H1 (cell line): ENCODE measurements around the gene GSK3B. TPM values are rescaled to one million over a fixed set of nuclear protein-coding genes. Genes with fewer than 3 reads are reported as not detected.

Experiments used
- CTCF ChIA-PET: fragments of 300-600 bp; sonication (Branson Sonifier 250); formaldehyde crosslinking; loops from one replicate; lab custom pipeline; 2021; ENCODE audit not compliant: partially characterized antibody; lab: Charles Lee
- POLR2A ChIA-PET: fragments of 300-600 bp; sonication (Branson Sonifier 250); formaldehyde crosslinking; loops from one replicate; lab custom pipeline; 2021; ENCODE audit warnings: inconsistent platforms; ENCODE audit not compliant: partially characterized antibody; lab: Charles Lee
- DNase-seq, 2 experiments: peaks; one replicate each; pipeline versions ENCODE4 v3.0.0 to v3.0.0-alpha.2; 2010 to 2022; ENCODE audit warnings: low spot score in 2 of 2, low read depth in 1 of 2, mixed read lengths in 1 of 2
- FAIRE-seq: peaks from 2 replicates; lab custom pipeline; 2011; peaks lifted over from hg19 to GRCh38; lab: Jason Lieb, UNC
- H2AFZ ChIP-seq: 2 replicates; pipeline ENCODE4 v1.8.1; 2012; ENCODE audit warnings: low read length, inconsistent platforms
- H2AK5ac ChIP-seq: 2 replicates; pipeline ENCODE4 v1.6.1; 2013; ENCODE audit warnings: low read depth, low read length
- H2BK120ac ChIP-seq: replicated peaks from 2 replicates; pipeline ENCODE3; 2013; ENCODE audit warnings: low read depth, low read length, inconsistent platforms
- H2BK12ac ChIP-seq: 2 replicates; pipeline ENCODE4 v1.6.1; 2013; ENCODE audit warnings: low read depth, low read length
- H2BK15ac ChIP-seq: 2 replicates; pipeline ENCODE4 v1.6.1; 2013; ENCODE audit warnings: low read length
- H2BK20ac ChIP-seq: 2 replicates; pipeline ENCODE4 v1.6.1; 2013; ENCODE audit warnings: low read length
- H2BK5ac ChIP-seq: 2 replicates; pipeline ENCODE4 v1.6.1; 2013; ENCODE audit warnings: low read depth, low read length
- H3K14ac ChIP-seq: 2 replicates; pipeline ENCODE4 v1.6.1; 2013; ENCODE audit warnings: inconsistent platforms; ENCODE audit not compliant: insufficient read length
- H3K18ac ChIP-seq: 2 replicates; pipeline ENCODE4 v1.6.1; 2013; ENCODE audit warnings: low read length; ENCODE audit errors: extremely low read depth
- H3K23ac ChIP-seq: 2 replicates; pipeline ENCODE4 v1.6.1; 2013; ENCODE audit warnings: inconsistent platforms; ENCODE audit not compliant: insufficient read length
- H3K23me2 ChIP-seq: 2 replicates; pipeline ENCODE4 v1.6.1; 2013; ENCODE audit warnings: low read depth, low read length
- H3K27ac ChIP-seq: 2 replicates; pipeline ENCODE4 v1.6.1; 2011; ENCODE audit warnings: low read depth, low read length, inconsistent platforms
- H3K27me3 ChIP-seq, 4 experiments: replicated peaks in 1 of 4; 1 replicate in 1 of 4; 2 replicates in 3 of 4; pipeline versions ENCODE4 v1.6.1 to v1.8.1; 2011 to 2013; ENCODE audit warnings: low read length in 3 of 4, mild to moderate bottlenecking in 3 of 4, inconsistent platforms in 2 of 4, mixed read lengths in 2 of 4, moderate library complexity in 1 of 4; ENCODE audit not compliant: control insufficient read depth in 3 of 4, insufficient read depth in 3 of 4; ENCODE audit errors: extremely low read depth in 1 of 4
- H3K36me3 ChIP-seq, 4 experiments: 2 replicates each; pipeline versions ENCODE4 v1.6.1 to v1.8.1; 2011 to 2013; ENCODE audit warnings: mild to moderate bottlenecking in 4 of 4, low read length in 3 of 4, moderate library complexity in 2 of 4, control low read depth in 1 of 4, inconsistent platforms in 1 of 4; ENCODE audit not compliant: insufficient read depth in 4 of 4, control insufficient read depth in 2 of 4
- H3K4ac ChIP-seq: replicated peaks from 2 replicates; pipeline ENCODE3; 2013; ENCODE audit warnings: low read length, low read depth, mixed read lengths, inconsistent platforms; ENCODE audit not compliant: insufficient read length
- H3K4me1 ChIP-seq, 4 experiments: replicated peaks in 1 of 4; 1 replicate in 1 of 4; 2 replicates in 3 of 4; pipeline versions ENCODE4 v1.6.1 to v1.8.1; 2011 to 2013; ENCODE audit warnings: low read length in 3 of 4, inconsistent platforms in 2 of 4, mixed read lengths in 1 of 4; ENCODE audit not compliant: insufficient read depth in 4 of 4, control insufficient read depth in 3 of 4
- H3K4me2 ChIP-seq, 2 experiments: 2 replicates each; pipeline versions ENCODE4 v1.6.1 to v1.8.1; 2011 to 2013; ENCODE audit warnings: low read depth in 2 of 2, low read length in 2 of 2, control low read depth in 1 of 2, inconsistent platforms in 1 of 2, mild to moderate bottlenecking in 1 of 2; ENCODE audit not compliant: insufficient read depth in 1 of 2
- H3K4me3 ChIP-seq, 4 experiments: fragments of 200-600, 300-600 bp in 1 of 4; sonication (generic), shearing (Covaris generic), sonication (Bioruptor Twin) in 1 of 4; 2 replicates each; pipeline versions ENCODE4 v1.5.1 to v1.8.1; 2011 to 2016; ENCODE audit warnings: low read length in 4 of 4, low read depth in 3 of 4, control low read depth in 2 of 4, inconsistent platforms in 2 of 4, mild to moderate bottlenecking in 2 of 4, mixed read lengths in 1 of 4, moderate library complexity in 1 of 4; ENCODE audit not compliant: insufficient read depth in 2 of 4; ENCODE audit errors: extremely low read depth in 1 of 4
- H3K56ac ChIP-seq: replicated peaks from 2 replicates; pipeline ENCODE3; 2013; ENCODE audit warnings: low read depth, mild to moderate bottlenecking, mixed read lengths, low read length, inconsistent platforms; ENCODE audit not compliant: insufficient read length
- H3K79me1 ChIP-seq: 2 replicates; pipeline ENCODE4 v1.6.1; 2013; ENCODE audit warnings: low read depth, low read length, control low read depth
- H3K79me2 ChIP-seq, 2 experiments: 2 replicates each; pipeline versions ENCODE4 v1.6.1 to v1.8.1; 2012 to 2013; ENCODE audit warnings: low read length in 2 of 2, mild to moderate bottlenecking in 2 of 2, inconsistent platforms in 1 of 2; ENCODE audit not compliant: insufficient read depth in 2 of 2, control insufficient read depth in 1 of 2
- H3K9ac ChIP-seq, 4 experiments: replicated peaks in 1 of 4; 1 replicate in 1 of 4; 2 replicates in 3 of 4; pipeline versions ENCODE4 v1.6.1 to v1.8.1; 2011 to 2013; ENCODE audit warnings: low read depth in 3 of 4, low read length in 3 of 4, control low read depth in 2 of 4, mild to moderate bottlenecking in 2 of 4, moderate library complexity in 2 of 4, inconsistent platforms in 1 of 4; ENCODE audit errors: extremely low read depth in 1 of 4
- H3K9me3 ChIP-seq, 2 experiments: 2 replicates each; pipeline versions ENCODE4 v1.6.1 to v1.8.1; 2012 to 2013; ENCODE audit warnings: mild to moderate bottlenecking in 2 of 2, moderate library complexity in 2 of 2, control low read depth in 1 of 2, inconsistent platforms in 1 of 2, low read depth in 1 of 2, low read length in 1 of 2, mixed read lengths in 1 of 2; ENCODE audit not compliant: insufficient read depth in 2 of 2
- H4K20me1 ChIP-seq, 2 experiments: replicated peaks in 1 of 2; 2 replicates each; pipeline versions ENCODE3 to v1.8.1; 2011 to 2013; ENCODE audit warnings: inconsistent platforms in 2 of 2, low read length in 2 of 2, mild to moderate bottlenecking in 1 of 2; ENCODE audit not compliant: insufficient read depth in 2 of 2, control insufficient read depth in 1 of 2
- H4K5ac ChIP-seq: 2 replicates; pipeline ENCODE4 v1.6.1; 2013; ENCODE audit warnings: low read length, low read depth, mixed read lengths, inconsistent platforms; ENCODE audit not compliant: insufficient read length
- H4K8ac ChIP-seq: 2 replicates; pipeline ENCODE4 v1.8.0; 2013; ENCODE audit warnings: mild to moderate bottlenecking, moderate library complexity, low read length, inconsistent platforms; ENCODE audit not compliant: insufficient read depth; ENCODE audit errors: extremely low read depth
- H4K91ac ChIP-seq: replicated peaks from 2 replicates; pipeline ENCODE3; 2013; ENCODE audit warnings: low read length, mixed read lengths, inconsistent platforms; ENCODE audit not compliant: insufficient read length
- CBX8 ChIP-seq: fragments of 300-800, 300-1000 bp; sonication (generic); IDR thresholded peaks from 2 replicates; pipeline ENCODE4 v1.7.1; 2016; ENCODE audit warnings: low read depth, low read length, borderline replicate concordance
- EZH2 ChIP-seq: fragments of 200-600 bp; sonication (generic); IDR thresholded peaks from 2 replicates; pipeline ENCODE4 v1.7.1; 2012; ENCODE audit warnings: low read depth, mild to moderate bottlenecking, moderate library complexity, low read length, inconsistent platforms; ENCODE audit not compliant: severe bottlenecking
- GABPA ChIP-seq: IDR thresholded peaks from 2 replicates; pipeline ENCODE4 v1.6.1; 2011; ENCODE audit warnings: mild to moderate bottlenecking, low read length, moderate library complexity, borderline replicate concordance; ENCODE audit not compliant: insufficient read depth
- HDAC2 ChIP-seq, 2 experiments: fragments of 300-600 bp in 1 of 2; sonication (generic) in 1 of 2; IDR thresholded peaks; 2 replicates each; pipeline ENCODE4 v1.6.1; 2011 to 2012; ENCODE audit warnings: low read depth in 2 of 2, low read length in 2 of 2, mild to moderate bottlenecking in 2 of 2, moderate library complexity in 2 of 2, borderline replicate concordance in 1 of 2, inconsistent platforms in 1 of 2
- KDM5A ChIP-seq: fragments of 200-600 bp; IDR thresholded peaks from 2 replicates; pipeline ENCODE4 v1.7.1; 2012; ENCODE audit warnings: mild to moderate bottlenecking, low read length, inconsistent platforms, mixed read lengths
- MAFK ChIP-seq: IDR thresholded peaks from 2 replicates; pipeline ENCODE4 v1.6.1; 2012; ENCODE audit warnings: low read depth, mild to moderate bottlenecking, improper control_type of control experiment, low read length
- TAF1 ChIP-seq: IDR thresholded peaks from 2 replicates; pipeline ENCODE4 v1.6.1; 2011; ENCODE audit warnings: mild to moderate bottlenecking, low read depth, low read length
- TAF7 ChIP-seq: optimal IDR thresholded peaks from 2 replicates; pipeline ENCODE3; 2011; ENCODE audit warnings: low read depth, mild to moderate bottlenecking, inconsistent platforms, low read length, moderate library complexity, borderline replicate concordance
- YY1 ChIP-seq: IDR thresholded peaks from 2 replicates; pipeline ENCODE4 v1.6.1; 2011; ENCODE audit warnings: low read depth, mild to moderate bottlenecking, low read length
- WGBS, 2 experiments: shearing (Covaris generic) in 1 of 2; methylation state at CpG; one replicate each; pipeline versions ENCODE4 v1.1.6 to v1.1.7; 2013 to 2015; ENCODE audit warnings: low lambda C conversion rate in 2 of 2, mixed read lengths in 2 of 2, inconsistent platforms in 1 of 2, low coverage in 1 of 2, missing lambda C conversion rate in 1 of 2; ENCODE audit not compliant: insufficient replicate concordance in 2 of 2, insufficient coverage in 1 of 2, insufficient read length in 1 of 2; ENCODE audit errors: extremely low coverage in 1 of 2, missing lambda C conversion rate in 1 of 2; 5-methylcytosine and 5-hydroxymethylcytosine counted together
- polyA plus RNA-seq, 7 experiments: library from polyadenylated mRNA; depleted of rRNA in 3 of 7; stranded (reverse) in 5 of 7; unstranded in 2 of 7; fragments of >200 nt in 5 of 7; fragments of 200-250 nt in 2 of 7; gene quantifications; 1 replicate in 5 of 7; 2 replicates in 1 of 7; 4 replicates in 1 of 7; pipeline versions ENCODE4 v1.2.1 to v1.2.3, GENCODE V29; 2011 to 2013; ENCODE audit warnings: missing spikeins in 2 of 7, mixed read lengths in 2 of 7
- total RNA-seq: library from RNA; stranded (reverse); fragmentation: NEBNext Ultra II Directional; extraction: Animal tissue kit (Norgen Biotek cat#: 25700); gene quantifications from 2 replicates; pipeline ENCODE4 v1.2.1, GENCODE V29; 2021

Gene GSK3B
- total and polyA plus RNA-seq, 2 of the 8 experiments (the other 6 are each of a cell fraction or from before 2014, with no cell fraction given) = 24.2 to 50.7 TPM

DNA sequence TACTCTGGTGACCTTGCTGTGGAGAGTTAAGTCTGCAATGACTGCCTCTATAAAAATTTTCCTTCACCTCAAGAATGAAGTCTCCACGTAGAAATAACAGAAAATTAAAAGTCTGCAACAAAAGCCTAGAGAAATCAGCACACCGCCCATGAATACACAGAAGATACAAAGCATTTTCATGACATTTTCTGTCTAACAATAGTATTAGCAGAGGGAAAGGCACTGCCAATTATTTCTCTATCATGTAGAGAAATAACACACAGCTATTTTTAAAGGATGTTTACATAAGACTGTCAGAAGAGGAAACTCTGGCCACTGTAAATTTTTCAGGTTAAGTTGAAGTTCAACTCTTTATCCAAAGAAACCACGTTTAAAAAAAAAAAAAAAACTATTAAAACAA is 80.8 kb downstream of the GSK3B start:
- no peak overlapping the region for H4K91ac ChIP-seq
- no peak overlapping the region for H3K4me2 ChIP-seq
- POLR2A ChIA-PET = no interaction called here
- H3K79me2 ChIP-seq = peaks cover 0 to 97% of the 10 kb centered on the region in 2 experiments; a peak in 3 of 4 replicates
- H2BK5ac ChIP-seq = no peak overlapping the region
- no peak overlapping the region for H2BK20ac ChIP-seq
- no peak overlapping the region for H3K18ac ChIP-seq
- no peak overlapping the region for H2AK5ac ChIP-seq
- H3K23me2 ChIP-seq = no peaks in the 10 kb centered on the region
- H2BK15ac ChIP-seq = no peak overlapping the region
- FAIRE-seq (no peak), DNase-seq (no peak)
- H2BK120ac ChIP-seq = no peak overlapping the region
- no peak overlapping the region for H3K56ac ChIP-seq
- no peaks in the 10 kb centered on the region for H3K27me3 ChIP-seq
- H3K27ac ChIP-seq = no peak overlapping the region
- no peaks in the 10 kb centered on the region for H4K20me1 ChIP-seq
- CTCF ChIA-PET = no interaction called here
- H3K23ac ChIP-seq = no peak overlapping the region
- 78% methylated on average over 3 of the region's 3 CpGs; no CpG with 5 or more reads in 1 of the 2 experiments for WGBS, 2 experiments
- H3K14ac ChIP-seq = no peak overlapping the region
- H4K8ac ChIP-seq = no peak overlapping the region
- no peak overlapping the region for H2AFZ ChIP-seq
- no peak overlapping the region for H3K9ac ChIP-seq
- no peaks in the 10 kb centered on the region for H3K4me1 ChIP-seq
- no peak overlapping the region for H2BK12ac ChIP-seq
- no peak overlapping the region for H3K4ac ChIP-seq
- H3K4me3 ChIP-seq = no peak overlapping the region
- H3K9me3 ChIP-seq = no peaks in the 10 kb centered on the region
- H4K5ac ChIP-seq = no peak overlapping the region
- no peaks in the 10 kb centered on the region for H3K79me1 ChIP-seq
- H3K36me3 ChIP-seq = no peaks in the 10 kb centered on the region
- no peak for TF ChIP-seq EZH2
- no peak for TF ChIP-seq HDAC2 (IDR thresholded peaks at IDR 0.05; ENCODE audit: borderline replicate concordance in 1 of 2, low read depth in 2 of 2, low read length in 2 of 2)
- TF ChIP-seq GABPA = no peak
- no peak for TF ChIP-seq TAF7
- no peak for TF ChIP-seq MAFK
- TF ChIP-seq TAF1 = no peak
- no peak for TF ChIP-seq KDM5A
- no peak for TF ChIP-seq YY1
- no peak for TF ChIP-seq CBX8
